K562 (cell line): ENCODE measurements around the gene TMEM86A. TPM values are rescaled to one million over a fixed set of nuclear protein-coding genes. Genes with fewer than 3 reads are reported as not detected.

Experiments used
- ATAC-seq: fragments of 200-7000 bp; cut with Tn5 transposase; 3 replicates; pipeline ENCODE4 v1.9.1; 2020; ENCODE audit warnings: moderate library complexity
- BruUV-seq: library from RNA; stranded (reverse); fragments of 400-500 nt; replicated peaks from 2 replicates; lab custom pipeline; 2021; lab: Mats Ljungman, UMichigan
- CTCF ChIA-PET: fragments of 300-600 bp; formaldehyde crosslinking; extraction: SDS; loops from one replicate; lab custom pipeline; 2021; ENCODE audit warnings: low intra/inter-chr PET ratio; lab: Yijun Ruan, JAX
- POLR2A ChIA-PET: fragments of 300-600, 350-650 bp; sonication (Branson Sonifier 250); formaldehyde crosslinking; extraction: SDS; loops from one replicate; lab custom pipeline; 2021; ENCODE audit warnings: antibody characterized with exemption, inconsistent platforms; lab: Yijun Ruan, JAX
- DNase-seq, 4 experiments: peaks; one replicate each; pipeline versions ENCODE4 v3.0.0 to v3.0.0-alpha.2; 2011 to 2018; ENCODE audit warnings: low spot score in 3 of 4, mixed read lengths in 3 of 4; ENCODE audit errors: extremely low read depth in 1 of 4
- FAIRE-seq: peaks from 2 replicates; lab custom pipeline; 2011; peaks lifted over from hg19 to GRCh38; lab: Jason Lieb, UNC
- H2AFZ ChIP-seq: 2 replicates; pipeline ENCODE4 v1.6.0; 2011; ENCODE audit warnings: low read depth, low read length, control low read depth, inconsistent platforms
- H3K27ac ChIP-seq: fragments of 200-600 bp; 3 replicates; pipeline ENCODE4 v1.8.0; 2011; ENCODE audit warnings: low read depth, mild to moderate bottlenecking, control low read depth, inconsistent platforms, low read length, moderate library complexity, mixed read lengths; ENCODE audit errors: extremely low read depth
- H3K27me3 ChIP-seq, 2 experiments: fragments of 300-600 bp in 1 of 2; 2 replicates in 1 of 2; 3 replicates in 1 of 2; pipeline versions ENCODE4 v1.6.0 to v1.8.0; 2011; ENCODE audit warnings: inconsistent platforms in 2 of 2, low read length in 2 of 2, mild to moderate bottlenecking in 1 of 2, mixed read lengths in 1 of 2, moderate library complexity in 1 of 2; ENCODE audit not compliant: control insufficient read depth in 2 of 2, insufficient read depth in 2 of 2
- H3K36me3 ChIP-seq: fragments of 300-600 bp; 3 replicates; pipeline ENCODE4 v1.8.0; 2011; ENCODE audit warnings: mild to moderate bottlenecking, low read length, inconsistent platforms; ENCODE audit not compliant: control insufficient read depth, insufficient read depth
- H3K4me1 ChIP-seq, 2 experiments: fragments of 200-600 bp in 1 of 2; replicated peaks in 1 of 2; 2 replicates in 1 of 2; 3 replicates in 1 of 2; pipeline versions ENCODE4 v1.5.1 to v1.8.0; 2011; ENCODE audit warnings: inconsistent platforms in 2 of 2, low read length in 2 of 2, mild to moderate bottlenecking in 1 of 2, mixed read lengths in 1 of 2, moderate library complexity in 1 of 2; ENCODE audit not compliant: control insufficient read depth in 2 of 2, insufficient read depth in 2 of 2
- H3K4me2 ChIP-seq: 2 replicates; pipeline ENCODE4 v1.6.1; 2011; ENCODE audit warnings: low read length, control low read depth, inconsistent platforms, mixed read lengths; ENCODE audit not compliant: insufficient read depth
- H3K4me3 ChIP-seq: fragments of 200-600 bp; sonication (generic), shearing (Covaris generic); 2 replicates; pipeline ENCODE4 v1.5.1; 2016; ENCODE audit warnings: control low read depth, inconsistent platforms
- H3K79me2 ChIP-seq: fragments of 200-600 bp; 3 replicates; pipeline ENCODE4 v1.8.0; 2011; ENCODE audit warnings: low read length, inconsistent platforms; ENCODE audit not compliant: control insufficient read depth, insufficient read depth
- H3K9ac ChIP-seq, 2 experiments: 2 replicates each; pipeline versions ENCODE4 v1.6.0 to v1.6.1; 2011; ENCODE audit warnings: low read depth in 2 of 2, low read length in 2 of 2, control low read depth in 1 of 2, inconsistent platforms in 1 of 2, mild to moderate bottlenecking in 1 of 2, mixed read lengths in 1 of 2; ENCODE audit not compliant: insufficient read depth in 1 of 2
- H3K9me1 ChIP-seq: one replicate; pipeline ENCODE4 v1.6.0; 2011; ENCODE audit warnings: inconsistent platforms, mild to moderate bottlenecking, low read length, moderate library complexity; ENCODE audit not compliant: control insufficient read depth, insufficient read depth
- H3K9me3 ChIP-seq: replicated peaks from 2 replicates; pipeline ENCODE4 v1.5.1; 2011; ENCODE audit warnings: low read depth, low read length, inconsistent platforms; ENCODE audit not compliant: control insufficient read depth, insufficient read depth
- H4K20me1 ChIP-seq: replicated peaks from 2 replicates; pipeline ENCODE4 v1.6.1; 2011; ENCODE audit warnings: low read length, inconsistent platforms, mixed read lengths; ENCODE audit not compliant: control insufficient read depth, insufficient read depth
- ASH1L ChIP-seq: fragments of 450-650 bp; IDR thresholded peaks from 2 replicates; pipeline ENCODE4 v1.6.1; 2018; ENCODE audit warnings: borderline replicate concordance, mild to moderate bottlenecking, low read depth; ENCODE audit not compliant: partially characterized antibody
- CHD4 ChIP-seq: fragments of 200-600 bp; sonication (generic); IDR thresholded peaks from 3 replicates; pipeline ENCODE4 v1.6.1; 2012; ENCODE audit warnings: low read depth, mild to moderate bottlenecking, mixed read lengths, low read length, inconsistent platforms; ENCODE audit not compliant: insufficient read depth, insufficient replicate concordance, poor library complexity, severe bottlenecking
- GTF2F1 ChIP-seq: IDR thresholded peaks from 2 replicates; pipeline ENCODE4 v1.6.1; 2011; ENCODE audit warnings: low read depth, low read length, improper control_type of control experiment
- KDM5B ChIP-seq: fragments of 200-600 bp; sonication (generic); IDR thresholded peaks from 2 replicates; pipeline ENCODE4 v1.6.1; 2012; ENCODE audit warnings: low read depth, mild to moderate bottlenecking, moderate library complexity, low read length, control low read depth, inconsistent platforms; ENCODE audit not compliant: insufficient replicate concordance
- NEUROD1 ChIP-seq: fragments of 150-350 bp; IDR thresholded peaks from 2 replicates; pipeline ENCODE4 v1.6.1; 2014; ENCODE audit warnings: borderline replicate concordance, low read length, low read depth; ENCODE audit not compliant: partially characterized antibody
- NR2C2 ChIP-seq, 2 experiments: fragments of 200-800 bp in 1 of 2; sonication (Bioruptor generic) in 1 of 2; sonication (generic) in 1 of 2; formaldehyde crosslinking in 1 of 2; IDR thresholded peaks; 2 replicates each; pipeline versions ENCODE4 v1.6.1 to v1.8.0; 2016 to 2022; ENCODE audit warnings: mild to moderate bottlenecking in 1 of 2, missing compliant biosample characterization in 1 of 2, missing genetic modification characterization in 1 of 2, missing genetic modification reagents in 1 of 2
- POLR3G ChIP-seq: IDR thresholded peaks from 2 replicates; pipeline ENCODE4 v1.6.1; 2011; ENCODE audit not compliant: insufficient read length, insufficient replicate concordance; ENCODE audit errors: extremely low read depth
- YBX1 ChIP-seq: fragments of 450-650 bp; IDR thresholded peaks from 2 replicates; pipeline ENCODE4 v1.7.1; 2016; ENCODE audit warnings: mild to moderate bottlenecking
- WGBS: fragments of 100-300 bp; shearing (Covaris generic); methylation state at CpG from one replicate; pipeline ENCODE4 v1.1.6; 2016; ENCODE audit warnings: low coverage, mixed read lengths; ENCODE audit not compliant: insufficient coverage; ENCODE audit errors: missing lambda C conversion rate; 5-methylcytosine and 5-hydroxymethylcytosine counted together
- in situ Hi-C: fragments of 300-500 bp; cut with MboI; formaldehyde crosslinking; loops from 4 replicates; pipeline ENCODE4 v1.15.0; 2018; ENCODE audit warnings: inconsistent platforms, mixed read lengths
- intact Hi-C: fragments of 100-400 bp; cut with micrococcal nuclease; formaldehyde crosslinking; loops from 2 replicates; pipeline ENCODE4 v1.14.2; 2022
- polyA plus RNA-seq, 8 experiments: library from polyadenylated mRNA; depleted of rRNA in 4 of 8; stranded (reverse) in 5 of 8; unstranded in 3 of 8; fragments of >200 nt; fragmentation: Nextera tagmentation in 2 of 8; fragmentation: Illumina TruSeq in 1 of 8; extraction: Ambion mirVana in 2 of 8; extraction: Trizol in 1 of 8; gene quantifications; 2 replicates each; pipeline versions ENCODE4 v1.2.1 to v1.2.3, GENCODE V29; 2011 to 2014; ENCODE audit warnings: inconsistent platforms in 1 of 8, missing spikeins in 1 of 8
- total RNA-seq, 7 experiments: library from RNA; depleted of rRNA in 6 of 7; stranded (reverse); fragments of >200 nt in 6 of 7; fragmentation: Illumina TruSeq in 2 of 7; extraction: Trizol in 2 of 7; gene quantifications; 2 replicates each; pipeline versions ENCODE4 v1.2.1 to v1.2.3, GENCODE V29; 2011 to 2021; ENCODE audit warnings: low replicate concordance in 1 of 7
- TF ChIP-seq, protein P1 (sequence below): fragments of 450-650 bp; formaldehyde crosslinking; conservative IDR thresholded peaks from 2 replicates; pipeline ENCODE4 v1.4.0; 2022; ENCODE audit warnings: mild to moderate bottlenecking, missing genetic modification characterization
- TF ChIP-seq, protein P2 (sequence below): fragments of 450-650 bp; IDR thresholded peaks from 2 replicates; pipeline ENCODE4 v1.6.1; 2014; ENCODE audit warnings: low read depth, mild to moderate bottlenecking, moderate library complexity, borderline replicate concordance
- TF ChIP-seq, protein P3 (sequence below): fragments of 450-650 bp; formaldehyde crosslinking; IDR thresholded peaks from 2 replicates; pipeline ENCODE4 v1.4.0; 2020; ENCODE audit warnings: mild to moderate bottlenecking, mixed read lengths

Gene TMEM86A
- total and polyA plus RNA-seq, 9 of the 15 experiments (the other 6 are each of a cell fraction or from before 2014, with no cell fraction given), result 0.22 to 1.3 (median 0.40) TPM; not detected in 2

DNA sequence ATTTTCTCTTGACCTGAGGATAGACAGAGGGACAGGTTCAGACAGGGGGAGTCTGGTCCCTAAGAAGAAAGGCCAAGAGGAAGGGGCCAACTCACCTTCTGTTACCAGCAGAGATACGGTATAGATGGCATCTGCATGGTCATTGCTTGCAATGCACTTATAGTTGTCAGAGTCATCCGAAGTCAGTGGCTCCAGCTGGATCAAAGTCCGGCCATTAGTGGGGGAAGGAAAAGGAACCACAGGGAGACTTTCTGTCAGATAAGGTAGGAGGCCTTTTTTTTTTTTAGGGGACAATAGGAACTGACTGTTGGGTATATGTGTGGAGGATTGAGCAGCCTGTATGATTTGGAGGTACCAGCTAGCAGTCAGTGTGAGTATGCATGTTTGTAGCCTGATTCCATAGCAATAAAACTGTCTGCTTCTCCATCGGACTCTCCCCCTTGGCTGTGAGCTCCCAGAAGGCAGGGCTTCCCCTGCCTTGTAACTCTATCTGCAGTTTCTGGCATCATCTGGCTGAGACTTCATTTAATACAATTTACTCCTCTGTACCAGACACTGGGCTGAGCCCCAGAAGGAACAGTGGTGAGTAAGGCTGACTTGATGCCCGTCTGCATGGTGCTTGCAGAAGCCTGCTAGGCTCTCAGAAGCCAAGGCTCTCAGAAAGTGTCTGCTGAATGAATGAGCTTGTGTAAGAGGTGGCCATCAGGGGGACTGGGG, 21.7 kb downstream of the TMEM86A start:
- Histone ChIP-seq H3K79me2 (no peaks in the 10 kb centered on the region), H3K9me1 (peaks cover 3% of the 10 kb centered on the region), H3K9ac (no peak overlapping the region), H3K27me3 (peaks cover 6 to 55% of the 10 kb centered on the region in 2 experiments), H3K4me1 (peaks cover 2 to 14% of the 10 kb centered on the region in 2 experiments; a peak in 3 of 5 replicates), H3K9me3 (no peaks in the 10 kb centered on the region), H3K27ac (no peak overlapping the region), H3K4me3 (no peak overlapping the region), H3K36me3 (no peaks in the 10 kb centered on the region), H3K4me2 (no peak overlapping the region), H4K20me1 (peaks cover 4% of the 10 kb centered on the region; the same call in 1 of the 2 replicates), H2AFZ (no peak overlapping the region)
- WGBS, result 1% methylated on average over 5 of the region's 5 CpGs
- intact Hi-C loops, result no loop called here
- no TSS peak for BruUV-seq
- ATAC-seq (no peak), FAIRE-seq (peak; percentile 57), DNase-seq (no peak)
- CTCF ChIA-PET, result no interaction called here
- POLR2A ChIA-PET, result no interaction called here
- in situ Hi-C loops, result no loop called here
- TF ChIP-seq YBX1, result no peak
- TF ChIP-seq, protein P1, sequence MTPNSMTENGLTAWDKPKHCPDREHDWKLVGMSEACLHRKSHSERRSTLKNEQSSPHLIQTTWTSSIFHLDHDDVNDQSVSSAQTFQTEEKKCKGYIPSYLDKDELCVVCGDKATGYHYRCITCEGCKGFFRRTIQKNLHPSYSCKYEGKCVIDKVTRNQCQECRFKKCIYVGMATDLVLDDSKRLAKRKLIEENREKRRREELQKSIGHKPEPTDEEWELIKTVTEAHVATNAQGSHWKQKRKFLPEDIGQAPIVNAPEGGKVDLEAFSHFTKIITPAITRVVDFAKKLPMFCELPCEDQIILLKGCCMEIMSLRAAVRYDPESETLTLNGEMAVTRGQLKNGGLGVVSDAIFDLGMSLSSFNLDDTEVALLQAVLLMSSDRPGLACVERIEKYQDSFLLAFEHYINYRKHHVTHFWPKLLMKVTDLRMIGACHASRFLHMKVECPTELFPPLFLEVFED, result no peak
- no peak for TF ChIP-seq POLR3G
- no peak for TF ChIP-seq NR2C2 (CRISPR knock-in tag; IDR thresholded peaks at IDR 0.05)
- TF ChIP-seq NR2C2 (tag; IDR thresholded peaks at IDR 0.05), result no peak
- TF ChIP-seq, protein P2, sequence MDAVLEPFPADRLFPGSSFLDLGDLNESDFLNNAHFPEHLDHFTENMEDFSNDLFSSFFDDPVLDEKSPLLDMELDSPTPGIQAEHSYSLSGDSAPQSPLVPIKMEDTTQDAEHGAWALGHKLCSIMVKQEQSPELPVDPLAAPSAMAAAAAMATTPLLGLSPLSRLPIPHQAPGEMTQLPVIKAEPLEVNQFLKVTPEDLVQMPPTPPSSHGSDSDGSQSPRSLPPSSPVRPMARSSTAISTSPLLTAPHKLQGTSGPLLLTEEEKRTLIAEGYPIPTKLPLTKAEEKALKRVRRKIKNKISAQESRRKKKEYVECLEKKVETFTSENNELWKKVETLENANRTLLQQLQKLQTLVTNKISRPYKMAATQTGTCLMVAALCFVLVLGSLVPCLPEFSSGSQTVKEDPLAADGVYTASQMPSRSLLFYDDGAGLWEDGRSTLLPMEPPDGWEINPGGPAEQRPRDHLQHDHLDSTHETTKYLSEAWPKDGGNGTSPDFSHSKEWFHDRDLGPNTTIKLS, result no peak
- TF ChIP-seq NEUROD1, result no peak
- no peak for TF ChIP-seq CHD4
- no peak for TF ChIP-seq ASH1L
- TF ChIP-seq GTF2F1, result no peak
- TF ChIP-seq, protein P3, sequence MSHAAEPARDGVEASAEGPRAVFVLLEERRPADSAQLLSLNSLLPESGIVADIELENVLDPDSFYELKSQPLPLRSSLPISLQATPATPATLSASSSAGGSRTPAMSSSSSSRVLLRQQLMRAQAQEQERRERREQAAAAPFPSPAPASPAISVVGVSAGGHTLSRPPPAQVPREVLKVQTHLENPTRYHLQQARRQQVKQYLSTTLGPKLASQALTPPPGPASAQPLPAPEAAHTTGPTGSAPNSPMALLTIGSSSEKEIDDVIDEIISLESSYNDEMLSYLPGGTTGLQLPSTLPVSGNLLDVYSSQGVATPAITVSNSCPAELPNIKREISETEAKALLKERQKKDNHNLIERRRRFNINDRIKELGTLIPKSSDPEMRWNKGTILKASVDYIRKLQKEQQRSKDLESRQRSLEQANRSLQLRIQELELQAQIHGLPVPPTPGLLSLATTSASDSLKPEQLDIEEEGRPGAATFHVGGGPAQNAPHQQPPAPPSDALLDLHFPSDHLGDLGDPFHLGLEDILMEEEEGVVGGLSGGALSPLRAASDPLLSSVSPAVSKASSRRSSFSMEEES (CRISPR knock-in tag), result no peak
- no peak for TF ChIP-seq KDM5B
